Ishikawa (cell line): ENCODE data around the gene ZFAND2B.

Experiments used
- CEBPB ChIP-seq: IDR thresholded peaks from 2 replicates; pipeline ENCODE4 v1.6.1; 2012
- CREB1 ChIP-seq: IDR thresholded peaks from 2 replicates; pipeline ENCODE4 v1.6.1; 2012; ENCODE audit warnings: low read depth
- EGR1 ChIP-seq: IDR thresholded peaks from 2 replicates; pipeline ENCODE4 v1.6.1; 2012
- EP300 ChIP-seq: IDR thresholded peaks from 2 replicates; pipeline ENCODE4 v1.6.1; 2012; ENCODE audit warnings: borderline replicate concordance
- FOXM1 ChIP-seq: IDR thresholded peaks from 2 replicates; pipeline ENCODE4 v1.6.1; 2012; ENCODE audit warnings: low read depth, borderline replicate concordance
- MAX ChIP-seq: IDR thresholded peaks from 2 replicates; pipeline ENCODE4 v1.6.1; 2012
- NFIC ChIP-seq: IDR thresholded peaks from 2 replicates; pipeline ENCODE4 v1.6.1; 2012
- RAD21 ChIP-seq: IDR thresholded peaks from 2 replicates; pipeline ENCODE4 v1.6.1; 2012; ENCODE audit warnings: low read depth
- REST ChIP-seq: IDR thresholded peaks from 2 replicates; pipeline ENCODE4 v1.6.1; 2012; ENCODE audit warnings: low read depth, mild to moderate bottlenecking
- TAF1 ChIP-seq: IDR thresholded peaks from 2 replicates; pipeline ENCODE4 v1.6.1; 2012; ENCODE audit warnings: low read depth, mild to moderate bottlenecking
- TCF12 ChIP-seq: IDR thresholded peaks from 2 replicates; pipeline ENCODE4 v1.6.1; 2012; ENCODE audit warnings: low read depth
- TEAD4 ChIP-seq: IDR thresholded peaks from 2 replicates; pipeline ENCODE4 v1.6.1; 2012
- USF1 ChIP-seq: IDR thresholded peaks from 2 replicates; pipeline ENCODE4 v1.6.1; 2012
- YY1 ChIP-seq: IDR thresholded peaks from 2 replicates; pipeline ENCODE4 v1.6.1; 2012; ENCODE audit warnings: low read depth
- ZBTB7A ChIP-seq: IDR thresholded peaks from 2 replicates; pipeline ENCODE4 v1.6.1; 2012; ENCODE audit warnings: low read depth

Gene ZFAND2B

GRCh38 chr2:219219784-219220532 is 13.4 kb downstream of the ZFAND2B start:
- TF ChIP-seq REST, result no peak
- TF ChIP-seq YY1, result no peak
- TF ChIP-seq EP300, result no peak
- no peak for TF ChIP-seq USF1
- no peak for TF ChIP-seq TCF12
- TF ChIP-seq NFIC, result no peak
- no peak for TF ChIP-seq CREB1
- no peak for TF ChIP-seq CEBPB
- no peak for TF ChIP-seq EGR1
- TF ChIP-seq TEAD4, result no peak
- TF ChIP-seq TAF1, result no peak
- no peak for TF ChIP-seq ZBTB7A
- no peak for TF ChIP-seq MAX

GRCh38 chr2:219220652-219221402 is 14.2 kb downstream of the ZFAND2B start:
- TF ChIP-seq TEAD4, result no peak
- no peak for TF ChIP-seq RAD21
- TF ChIP-seq CREB1, result no peak
- no peak for TF ChIP-seq EGR1
- no peak for TF ChIP-seq EP300

GRCh38 chr2:219221957-219222518 is 15.5 kb downstream of the ZFAND2B start:
- TF ChIP-seq TCF12 (no peak), MAX (no peak), FOXM1 (no peak), USF1 (no peak), EGR1 (no peak), YY1 (no peak), TEAD4 (no peak), TAF1 (no peak), CREB1 (no peak), EP300 (no peak), REST (no peak), ZBTB7A (no peak), CEBPB (no peak), NFIC (no peak), RAD21 (no peak)

- TF ChIP-seq CEBPB, result no peak
- no peak for TF ChIP-seq FOXM1
- TF ChIP-seq USF1, result no peak
- no peak for TF ChIP-seq MAX
- TF ChIP-seq TCF12, result no peak
- TF ChIP-seq RAD21, result no peak
- TF ChIP-seq ZBTB7A, result no peak
- TF ChIP-seq CREB1, result no peak
- no peak for TF ChIP-seq TAF1
- TF ChIP-seq NFIC, result no peak
- TF ChIP-seq TEAD4, result no peak
- no peak for TF ChIP-seq YY1
- TF ChIP-seq EGR1, result no peak
- no peak for TF ChIP-seq REST
- no peak for TF ChIP-seq EP300
Observed at GRCh38 chr2:219223831-219224610, 17.4 kb downstream of the ZFAND2B start.
